ENCODE data around the gene ARFGEF3. TPM values are rescaled to one million over a fixed set of nuclear protein-coding genes. Genes with fewer than 3 reads are reported as not detected.

The ARFGEF3 gene
- total and polyA plus RNA-seq, 3 experiments from 2014 or later = 0.09 to 0.11 TPM; not detected in 1

DNA sequence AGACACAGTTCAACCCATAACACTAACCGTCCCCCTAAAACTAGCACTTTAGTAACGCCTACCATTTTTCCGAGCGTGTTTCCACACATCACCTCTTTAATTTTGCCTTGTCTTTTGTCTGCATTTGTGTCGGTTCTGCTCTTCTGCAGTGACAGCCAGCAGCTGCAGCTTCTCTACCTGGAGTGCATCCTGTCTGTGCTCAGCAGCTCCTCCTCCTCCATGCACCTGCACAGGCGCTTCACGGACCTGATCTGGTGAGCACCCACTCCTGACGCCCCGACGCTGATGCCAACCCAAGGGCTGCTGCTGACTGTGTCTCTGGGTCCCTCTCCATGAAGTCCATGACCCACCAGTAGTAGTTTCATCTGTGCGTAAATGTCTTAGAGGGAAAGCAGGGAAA lies 92.0 kb downstream of the ARFGEF3 start:
- DNase-seq = no peak
- ChIA-PET CTCF (no interaction called here), POLR2A (no interaction called here)
- no peaks in the 10 kb centered on the region for H3K4me1 ChIP-seq (ENCODE audit: insufficient read depth, low read length)
- H3K27ac ChIP-seq (ENCODE audit: low read depth, low read length) = no peak overlapping the region
- Mint-ChIP-seq H3K27me3 (peaks cover 10 to 27% of the 10 kb centered on the region in 2 donors), H3K36me3 (no peaks in the 10 kb centered on the region), H3K4me1 (no peaks in the 10 kb centered on the region), H3K4me3 (no peak overlapping the region), H3K27ac (no peak overlapping the region), H3K9me3 (no peaks in the 10 kb centered on the region)
- no peaks in the 10 kb centered on the region for H3K36me3 ChIP-seq (ENCODE audit: insufficient read depth, low read length)
- no peaks in the 10 kb centered on the region for H3K9me3 ChIP-seq (ENCODE audit: low read length)
- no peaks in the 10 kb centered on the region for H3K27me3 ChIP-seq (ENCODE audit: insufficient read depth, low read length, poor library complexity, severe bottlenecking)
- H3K4me3 ChIP-seq (ENCODE audit: low read length) = no peak overlapping the region

DNA sequence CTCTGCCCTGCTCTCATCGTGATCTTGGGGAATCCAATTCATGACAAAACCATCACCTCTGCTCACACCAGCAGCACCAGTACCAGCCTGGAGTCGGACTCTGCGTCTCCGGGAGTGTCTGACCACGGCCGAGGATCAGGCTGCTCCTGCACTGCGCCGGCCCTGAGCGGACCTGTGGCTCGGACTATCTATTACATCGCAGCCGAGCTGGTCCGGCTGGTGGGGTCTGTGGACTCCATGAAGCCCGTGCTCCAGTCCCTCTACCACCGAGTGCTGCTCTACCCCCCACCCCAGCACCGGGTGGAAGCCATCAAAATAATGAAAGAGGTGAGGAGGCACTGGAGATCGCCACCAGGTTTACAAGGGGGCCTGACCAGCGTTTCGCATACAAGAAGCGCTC lies 93.7 kb downstream of the ARFGEF3 start:
- Histone ChIP-seq H3K36me3 (ENCODE audit: insufficient read depth, low read length) (no peaks in the 10 kb centered on the region), H3K4me3 (ENCODE audit: low read length) (no peak overlapping the region), H3K4me1 (ENCODE audit: insufficient read depth, low read length) (no peaks in the 10 kb centered on the region), H3K27ac (ENCODE audit: low read depth, low read length) (no peak overlapping the region), H3K27me3 (ENCODE audit: insufficient read depth, low read length, poor library complexity, severe bottlenecking) (no peaks in the 10 kb centered on the region), H3K9me3 (ENCODE audit: low read length) (no peaks in the 10 kb centered on the region)
- H3K36me3 Mint-ChIP-seq = no peaks in the 10 kb centered on the region
- no peak overlapping the region for H3K27ac Mint-ChIP-seq
- DNase-seq = no peak
- H3K9me3 Mint-ChIP-seq = no peaks in the 10 kb centered on the region
- ChIA-PET POLR2A (no interaction called here), CTCF (no interaction called here)
- no peaks in the 10 kb centered on the region for H3K4me1 Mint-ChIP-seq
- no peak overlapping the region for H3K4me3 Mint-ChIP-seq
- peaks cover 12 to 36% of the 10 kb centered on the region in 2 donors for H3K27me3 Mint-ChIP-seq

DNA sequence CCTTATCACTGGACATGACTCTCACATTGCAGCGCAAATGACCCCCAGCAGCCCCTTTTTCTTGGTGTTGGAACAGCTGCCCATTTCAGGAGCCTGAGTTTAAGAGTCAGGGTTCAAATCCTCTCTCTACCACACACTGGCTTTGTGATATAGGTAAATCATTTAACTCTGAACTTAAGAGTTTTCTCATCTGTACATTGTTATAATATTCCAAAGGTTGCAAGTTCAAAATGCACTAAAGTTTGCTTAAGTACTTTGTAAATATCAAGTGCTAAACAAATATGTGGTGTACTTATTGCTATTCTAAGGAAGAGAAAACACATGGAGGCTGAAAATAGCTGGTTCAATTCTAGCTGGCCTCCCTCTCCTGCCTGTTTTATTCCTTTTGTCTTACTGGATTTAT lies 95.9 kb downstream of the ARFGEF3 start:
- Histone ChIP-seq H3K27me3 (ENCODE audit: insufficient read depth, low read length, poor library complexity, severe bottlenecking) (no peaks in the 10 kb centered on the region), H3K9me3 (ENCODE audit: low read length) (no peaks in the 10 kb centered on the region), H3K4me3 (ENCODE audit: low read length) (no peak overlapping the region), H3K27ac (ENCODE audit: low read depth, low read length) (no peak overlapping the region), H3K4me1 (ENCODE audit: insufficient read depth, low read length) (no peaks in the 10 kb centered on the region), H3K36me3 (ENCODE audit: insufficient read depth, low read length) (no peaks in the 10 kb centered on the region)
- no peak for DNase-seq
- Mint-ChIP-seq H3K27me3 (peaks cover 18 to 44% of the 10 kb centered on the region in 2 donors), H3K27ac (no peak overlapping the region), H3K9me3 (no peaks in the 10 kb centered on the region), H3K36me3 (no peaks in the 10 kb centered on the region), H3K4me1 (no peaks in the 10 kb centered on the region), H3K4me3 (no peak overlapping the region)
- ChIA-PET POLR2A (no interaction called here), CTCF (no interaction called here)

DNA sequence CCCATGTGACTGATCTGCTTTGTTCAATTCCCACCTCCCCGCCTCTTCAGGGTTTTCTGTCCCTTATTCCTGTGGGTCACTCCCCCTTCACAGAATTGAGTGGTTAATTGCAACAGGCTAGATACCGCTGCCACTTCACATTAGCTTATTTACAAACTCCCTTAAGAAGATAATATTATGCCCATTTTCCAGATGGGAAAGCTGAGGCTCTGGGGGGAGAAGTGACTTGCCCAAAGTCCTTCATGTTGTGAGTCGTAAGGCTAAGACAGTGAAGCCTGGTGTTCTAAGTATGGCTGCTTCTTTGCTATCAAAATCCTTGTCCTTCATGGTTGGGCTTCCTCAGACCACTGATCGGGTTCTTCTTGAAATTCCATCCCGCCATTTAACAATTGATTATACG lies 96.5 kb downstream of the ARFGEF3 start:
- Histone ChIP-seq H3K27ac (ENCODE audit: low read depth, low read length) (no peak overlapping the region), H3K4me3 (ENCODE audit: low read length) (no peak overlapping the region), H3K36me3 (ENCODE audit: insufficient read depth, low read length) (no peaks in the 10 kb centered on the region), H3K9me3 (ENCODE audit: low read length) (no peaks in the 10 kb centered on the region), H3K4me1 (ENCODE audit: insufficient read depth, low read length) (no peaks in the 10 kb centered on the region), H3K27me3 (ENCODE audit: insufficient read depth, low read length, poor library complexity, severe bottlenecking) (no peaks in the 10 kb centered on the region)
- H3K36me3 Mint-ChIP-seq = no peaks in the 10 kb centered on the region
- DNase-seq = no peak
- CTCF ChIA-PET = no interaction called here
- peaks cover 19 to 45% of the 10 kb centered on the region in 2 donors for H3K27me3 Mint-ChIP-seq
- POLR2A ChIA-PET = no interaction called here
- no peak overlapping the region for H3K27ac Mint-ChIP-seq
- H3K4me3 Mint-ChIP-seq = no peak overlapping the region
- H3K9me3 Mint-ChIP-seq = no peaks in the 10 kb centered on the region
- no peaks in the 10 kb centered on the region for H3K4me1 Mint-ChIP-seq

DNA sequence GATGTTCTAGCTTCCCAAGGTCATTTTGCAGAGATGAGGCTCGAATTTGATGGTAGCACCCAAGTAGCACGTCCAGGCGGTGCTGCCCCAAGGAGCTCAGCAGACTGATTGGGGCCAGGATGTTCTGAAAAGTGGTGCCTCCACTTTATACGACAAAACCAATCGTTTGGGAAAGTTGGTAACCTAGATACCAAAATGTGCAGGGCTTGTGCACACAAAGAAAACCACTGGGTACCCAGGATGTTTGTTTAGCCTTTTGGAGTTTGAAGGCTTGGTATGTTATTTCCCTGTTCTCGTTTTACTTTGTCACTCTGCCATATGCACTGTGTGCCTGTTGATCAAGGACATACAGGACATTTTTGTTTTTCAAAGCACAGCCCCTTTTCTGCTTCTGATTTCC lies 97.3 kb downstream of the ARFGEF3 start:
- Mint-ChIP-seq H3K4me1 (no peaks in the 10 kb centered on the region), H3K27me3 (peaks cover 18 to 42% of the 10 kb centered on the region in 2 donors), H3K9me3 (no peaks in the 10 kb centered on the region), H3K27ac (no peak overlapping the region), H3K4me3 (no peak overlapping the region), H3K36me3 (no peaks in the 10 kb centered on the region)
- Histone ChIP-seq H3K4me3 (ENCODE audit: low read length) (no peak overlapping the region), H3K36me3 (ENCODE audit: insufficient read depth, low read length) (no peaks in the 10 kb centered on the region), H3K9me3 (ENCODE audit: low read length) (no peaks in the 10 kb centered on the region), H3K4me1 (ENCODE audit: insufficient read depth, low read length) (no peaks in the 10 kb centered on the region), H3K27ac (ENCODE audit: low read depth, low read length) (no peak overlapping the region), H3K27me3 (ENCODE audit: insufficient read depth, low read length, poor library complexity, severe bottlenecking) (no peaks in the 10 kb centered on the region)
- no peak for DNase-seq
- CTCF ChIA-PET = no interaction called here
- POLR2A ChIA-PET = no interaction called here

DNA sequence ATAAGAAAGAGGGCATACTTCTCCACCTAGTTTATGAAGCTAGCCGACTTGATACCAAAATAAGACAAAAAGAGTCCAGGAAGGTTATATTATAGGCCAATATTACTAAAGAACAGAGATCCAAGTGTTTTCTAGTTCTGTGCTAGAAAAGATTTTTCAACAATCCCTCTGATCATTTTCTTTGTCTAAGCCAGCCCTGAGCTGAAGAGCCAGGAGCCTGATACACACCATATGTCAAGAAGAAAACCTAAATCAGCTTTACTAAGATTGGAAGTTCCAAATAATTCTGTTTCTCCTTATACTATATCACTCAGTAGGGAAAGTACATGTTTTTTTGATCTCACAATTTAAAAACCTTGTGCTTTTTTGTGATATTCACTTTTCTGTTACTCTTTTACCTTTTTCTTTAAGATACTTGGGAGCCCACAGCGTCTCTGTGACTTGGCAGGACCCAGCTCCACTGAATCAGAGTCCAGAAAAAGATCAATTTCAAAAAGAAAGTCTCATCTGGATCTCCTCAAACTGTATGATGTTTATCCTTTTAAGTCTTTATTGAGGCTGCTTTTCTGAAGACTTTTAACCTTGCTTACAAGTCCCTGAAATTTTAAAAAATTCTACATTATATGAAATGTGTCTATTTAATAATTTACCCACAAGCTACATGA lies 99.5 kb downstream of the ARFGEF3 start:
- H3K4me3 ChIP-seq (ENCODE audit: low read length) = no peak overlapping the region
- Mint-ChIP-seq H3K27ac (no peak overlapping the region), H3K4me3 (no peak overlapping the region), H3K4me1 (no peaks in the 10 kb centered on the region), H3K36me3 (no peaks in the 10 kb centered on the region), H3K27me3 (peaks cover 15 to 43% of the 10 kb centered on the region in 2 donors), H3K9me3 (no peaks in the 10 kb centered on the region)
- no peaks in the 10 kb centered on the region for H3K27me3 ChIP-seq (ENCODE audit: insufficient read depth, low read length, poor library complexity, severe bottlenecking)
- H3K9me3 ChIP-seq (ENCODE audit: low read length) = no peaks in the 10 kb centered on the region
- no peaks in the 10 kb centered on the region for H3K36me3 ChIP-seq (ENCODE audit: insufficient read depth, low read length)
- no peaks in the 10 kb centered on the region for H3K4me1 ChIP-seq (ENCODE audit: insufficient read depth, low read length)
- CTCF ChIA-PET = no interaction called here
- H3K27ac ChIP-seq (ENCODE audit: low read depth, low read length) = no peak overlapping the region
- POLR2A ChIA-PET = no interaction called here
- no peak for DNase-seq

DNA sequence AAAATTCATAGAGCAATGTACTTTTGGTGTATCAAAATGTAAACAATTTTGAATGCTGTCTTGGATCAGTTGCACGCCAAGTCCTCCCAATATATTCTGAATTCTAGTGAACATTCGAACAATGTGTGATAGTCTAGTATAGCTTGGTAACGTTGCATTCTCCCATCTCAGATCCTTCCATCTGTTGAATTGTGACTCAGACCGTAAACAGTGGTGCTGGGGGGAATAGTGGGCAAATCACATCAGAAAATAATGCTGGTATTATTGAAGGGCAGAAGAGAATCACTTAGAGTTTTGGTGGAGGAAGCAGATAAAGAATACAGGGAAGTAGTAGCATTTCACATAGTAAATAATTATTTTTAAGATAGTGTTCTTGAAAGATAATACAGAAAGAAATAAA lies 102.2 kb downstream of the ARFGEF3 start:
- Mint-ChIP-seq H3K4me3 (no peak overlapping the region), H3K4me1 (no peaks in the 10 kb centered on the region), H3K27me3 (peaks cover 23 to 36% of the 10 kb centered on the region in 2 donors), H3K9me3 (no peaks in the 10 kb centered on the region), H3K27ac (no peak overlapping the region), H3K36me3 (no peaks in the 10 kb centered on the region)
- no peak for DNase-seq
- Histone ChIP-seq H3K27me3 (ENCODE audit: insufficient read depth, low read length, poor library complexity, severe bottlenecking) (no peaks in the 10 kb centered on the region), H3K27ac (ENCODE audit: low read depth, low read length) (no peak overlapping the region), H3K9me3 (ENCODE audit: low read length) (no peaks in the 10 kb centered on the region), H3K4me1 (ENCODE audit: insufficient read depth, low read length) (no peaks in the 10 kb centered on the region), H3K4me3 (ENCODE audit: low read length) (no peak overlapping the region), H3K36me3 (ENCODE audit: insufficient read depth, low read length) (no peaks in the 10 kb centered on the region)
- CTCF ChIA-PET = no interaction called here
- POLR2A ChIA-PET = no interaction called here

DNA sequence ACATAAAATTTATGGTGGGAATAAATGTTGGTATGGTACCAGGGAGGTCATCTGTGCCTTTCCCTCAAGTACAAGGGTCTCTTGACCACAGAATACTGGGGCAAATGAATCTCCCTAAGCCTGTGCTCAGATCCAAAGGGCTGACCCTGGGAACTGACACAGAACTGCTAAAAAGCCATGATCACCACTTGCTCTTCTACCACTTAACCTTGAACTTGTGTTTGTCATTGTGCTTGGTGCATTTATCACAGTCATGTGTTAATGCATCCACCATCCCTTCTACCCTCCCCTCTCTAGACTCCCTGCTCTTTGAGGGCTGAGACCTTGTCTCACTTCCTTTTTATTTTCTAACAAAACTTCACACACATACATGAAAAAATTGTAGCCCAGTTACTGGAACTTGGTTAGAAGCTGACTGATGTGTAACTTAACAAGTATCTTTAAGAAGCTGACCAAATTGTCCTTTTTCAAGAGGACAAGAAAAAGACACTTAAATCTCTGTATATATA lies 102.7 kb downstream of the ARFGEF3 start:
- CTCF ChIA-PET = no interaction called here
- Histone ChIP-seq H3K36me3 (ENCODE audit: insufficient read depth, low read length) (no peaks in the 10 kb centered on the region), H3K4me3 (ENCODE audit: low read length) (no peak overlapping the region), H3K9me3 (ENCODE audit: low read length) (no peaks in the 10 kb centered on the region), H3K4me1 (ENCODE audit: insufficient read depth, low read length) (no peaks in the 10 kb centered on the region), H3K27me3 (ENCODE audit: insufficient read depth, low read length, poor library complexity, severe bottlenecking) (no peaks in the 10 kb centered on the region), H3K27ac (ENCODE audit: low read depth, low read length) (no peak overlapping the region)
- H3K9me3 Mint-ChIP-seq = no peaks in the 10 kb centered on the region
- no peaks in the 10 kb centered on the region for H3K4me1 Mint-ChIP-seq
- no peaks in the 10 kb centered on the region for H3K36me3 Mint-ChIP-seq
- POLR2A ChIA-PET = no interaction called here
- H3K27me3 Mint-ChIP-seq = peaks cover 20 to 33% of the 10 kb centered on the region in 2 donors
- H3K4me3 Mint-ChIP-seq = no peak overlapping the region
- no peak for DNase-seq
- no peak overlapping the region for H3K27ac Mint-ChIP-seq

DNA sequence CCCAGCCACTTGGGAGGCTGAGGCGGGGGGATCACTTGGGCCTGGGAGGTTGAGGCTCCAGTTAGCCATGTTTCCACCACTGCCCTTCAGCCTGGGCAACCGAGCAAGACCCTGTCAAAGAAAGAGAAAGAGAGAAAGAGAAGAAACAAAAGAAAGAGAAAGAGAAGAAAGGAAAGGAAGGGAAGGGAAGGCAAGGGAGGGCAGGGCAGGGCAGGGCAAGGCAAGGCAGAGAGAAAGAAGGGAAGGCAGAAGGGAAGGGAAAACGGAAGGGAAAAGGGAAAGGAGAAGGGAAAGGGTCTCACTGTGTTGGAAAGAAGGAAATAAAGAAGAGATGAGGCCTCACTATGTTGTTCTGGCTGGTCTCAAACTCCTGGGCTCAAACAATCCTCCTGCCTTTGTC lies 104.4 kb downstream of the ARFGEF3 start:
- Histone ChIP-seq H3K9me3 (ENCODE audit: low read length) (no peaks in the 10 kb centered on the region), H3K36me3 (ENCODE audit: insufficient read depth, low read length) (no peaks in the 10 kb centered on the region), H3K4me3 (ENCODE audit: low read length) (no peak overlapping the region), H3K27me3 (ENCODE audit: insufficient read depth, low read length, poor library complexity, severe bottlenecking) (no peaks in the 10 kb centered on the region), H3K27ac (ENCODE audit: low read depth, low read length) (no peak overlapping the region), H3K4me1 (ENCODE audit: insufficient read depth, low read length) (no peaks in the 10 kb centered on the region)
- POLR2A ChIA-PET = no interaction called here
- H3K27me3 Mint-ChIP-seq = peaks cover 20 to 34% of the 10 kb centered on the region in 2 donors
- no peak overlapping the region for H3K27ac Mint-ChIP-seq
- no peaks in the 10 kb centered on the region for H3K9me3 Mint-ChIP-seq
- H3K4me3 Mint-ChIP-seq = no peak overlapping the region
- CTCF ChIA-PET = no interaction called here
- DNase-seq = no peak
- no peaks in the 10 kb centered on the region for H3K4me1 Mint-ChIP-seq
- H3K36me3 Mint-ChIP-seq = no peaks in the 10 kb centered on the region
